NCI-H2196 (cell line): ENCODE data around the gene FANCC.
A peak's percentile ranks its signal among the peaks of the same experiment; 100 is the strongest.

Experiments used
- DNase-seq: peaks from one replicate; lab custom pipeline; 2025; ENCODE audit not compliant: unreplicated experiment; lab: John Stamatoyannopoulos, UW

Gene FANCC, protein sequence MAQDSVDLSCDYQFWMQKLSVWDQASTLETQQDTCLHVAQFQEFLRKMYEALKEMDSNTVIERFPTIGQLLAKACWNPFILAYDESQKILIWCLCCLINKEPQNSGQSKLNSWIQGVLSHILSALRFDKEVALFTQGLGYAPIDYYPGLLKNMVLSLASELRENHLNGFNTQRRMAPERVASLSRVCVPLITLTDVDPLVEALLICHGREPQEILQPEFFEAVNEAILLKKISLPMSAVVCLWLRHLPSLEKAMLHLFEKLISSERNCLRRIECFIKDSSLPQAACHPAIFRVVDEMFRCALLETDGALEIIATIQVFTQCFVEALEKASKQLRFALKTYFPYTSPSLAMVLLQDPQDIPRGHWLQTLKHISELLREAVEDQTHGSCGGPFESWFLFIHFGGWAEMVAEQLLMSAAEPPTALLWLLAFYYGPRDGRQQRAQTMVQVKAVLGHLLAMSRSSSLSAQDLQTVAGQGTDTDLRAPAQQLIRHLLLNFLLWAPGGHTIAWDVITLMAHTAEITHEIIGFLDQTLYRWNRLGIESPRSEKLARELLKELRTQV

GRCh38 chr9:95317119-95317892, at the start of gene FANCC:
Gene FANCC, minus strand, starts transcription at chr9:95317709. Its CDS starts 68,418 bp downstream, at chr9:95249291.
- peak; percentile 93 for DNase-seq

GRCh38 chr9:95366731-95367325, 49.3 kb upstream of the FANCC start:
- DNase-seq, result no peak

DNA sequence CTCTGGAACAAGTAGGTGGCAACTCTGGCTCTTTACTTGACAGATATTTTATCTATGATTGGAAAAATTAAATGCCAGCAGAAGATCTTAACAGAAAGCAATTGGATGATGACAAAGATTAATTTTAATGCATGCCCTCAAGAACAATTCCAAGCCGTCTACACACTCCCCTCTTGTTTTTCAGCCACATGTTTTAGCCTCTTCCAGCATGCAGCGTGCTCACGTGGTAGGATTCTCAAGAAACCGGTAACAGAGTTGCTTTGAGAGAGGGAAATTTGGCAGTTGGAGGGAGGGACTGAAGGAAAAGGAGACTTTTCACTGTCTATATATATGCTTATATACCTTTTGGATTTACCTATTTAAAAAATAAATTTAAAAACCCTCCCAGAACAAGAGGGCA, 48.3 kb upstream of the FANCC start:
- DNase-seq, result no peak

DNA sequence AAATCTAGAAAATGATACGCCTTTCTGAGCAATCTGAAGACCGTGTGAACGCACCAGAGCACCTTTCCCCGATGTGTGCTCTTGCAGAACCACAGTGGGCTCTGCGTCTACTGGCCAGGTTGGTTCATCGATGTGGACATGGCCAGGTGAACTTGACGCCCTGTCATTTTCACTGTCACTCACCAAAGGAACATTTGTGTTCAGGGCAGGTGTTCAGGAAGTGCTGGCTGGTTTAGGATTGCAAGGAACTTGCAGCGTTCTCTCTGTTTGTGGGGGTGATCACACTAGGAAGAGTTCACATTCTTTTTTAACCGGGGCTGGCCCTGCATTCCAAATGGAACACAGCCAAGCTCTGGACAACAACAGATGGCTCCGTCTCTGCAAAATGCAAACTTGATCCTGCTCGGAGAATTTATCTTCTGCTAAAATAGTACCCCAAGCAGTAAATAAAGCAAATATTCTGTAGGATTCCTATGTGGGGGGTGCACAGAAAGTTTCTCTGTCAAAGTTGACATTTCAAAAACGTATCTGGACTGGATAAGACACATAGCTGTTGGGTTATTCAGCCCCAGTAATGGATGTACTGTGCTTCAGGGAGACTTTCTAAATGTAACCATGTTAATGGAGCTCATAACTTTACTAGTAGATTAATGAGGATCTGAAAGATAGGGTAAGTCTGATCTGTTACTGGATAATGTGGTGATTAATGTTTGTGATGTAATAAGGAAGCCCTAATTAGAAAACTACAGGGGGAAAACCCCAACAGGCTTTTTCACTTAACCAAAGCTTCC, 45.7 kb upstream of the FANCC start:
- DNase-seq, result no peak

GRCh38 chr9:95360866-95361265, 43.4 kb upstream of the FANCC start:
- no peak for DNase-seq

GRCh38 chr9:95357316-95357715, 39.8 kb upstream of the FANCC start:
- DNase-seq, result no peak

DNA sequence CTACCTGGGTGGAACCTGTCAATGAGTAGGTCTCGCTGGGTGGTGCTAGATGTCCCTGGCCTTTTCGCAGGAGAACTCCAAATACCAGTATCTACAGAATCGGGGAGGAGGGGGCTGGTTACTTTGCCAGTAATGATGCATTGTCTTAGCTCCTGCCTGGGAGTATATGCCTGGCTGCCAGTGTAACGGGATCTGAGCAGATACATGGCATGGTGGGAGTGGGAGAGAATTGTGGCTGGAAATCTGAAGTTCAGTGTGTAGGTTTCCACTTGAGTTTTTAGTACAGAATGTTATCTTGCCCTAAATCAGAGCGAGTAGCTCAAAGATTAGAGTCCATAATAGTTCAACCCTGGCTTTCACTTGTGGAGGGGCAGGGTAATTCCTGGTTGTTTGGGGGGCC, 38.0 kb upstream of the FANCC start:
- no peak for DNase-seq

DNA sequence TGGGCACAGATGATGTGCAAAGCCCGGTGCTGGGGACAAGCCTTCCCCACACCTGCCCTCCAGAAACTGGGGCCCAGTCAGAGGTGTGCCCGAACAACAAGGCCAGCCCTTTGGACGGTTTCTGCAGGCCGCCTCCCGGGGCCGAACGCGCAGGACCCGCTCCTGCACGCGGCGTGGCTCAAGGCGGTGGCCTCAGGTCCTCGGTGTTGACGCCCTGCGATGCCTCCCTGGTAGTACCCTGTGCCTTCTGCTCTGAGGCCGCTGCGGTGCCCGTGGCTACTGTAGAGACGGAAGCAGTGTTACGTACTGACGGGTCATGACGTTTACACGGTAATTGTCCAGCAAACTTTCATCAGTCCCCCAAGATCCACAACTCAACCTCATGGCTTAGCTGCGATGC, 33.5 kb upstream of the FANCC start:
- no peak for DNase-seq

- DNase-seq, result no peak
Observed at GRCh38 chr9:95350266-95350665, 32.8 kb upstream of the FANCC start.

- DNase-seq, result no peak
Observed at GRCh38 chr9:95349091-95350038, 31.9 kb upstream of the FANCC start.

DNA sequence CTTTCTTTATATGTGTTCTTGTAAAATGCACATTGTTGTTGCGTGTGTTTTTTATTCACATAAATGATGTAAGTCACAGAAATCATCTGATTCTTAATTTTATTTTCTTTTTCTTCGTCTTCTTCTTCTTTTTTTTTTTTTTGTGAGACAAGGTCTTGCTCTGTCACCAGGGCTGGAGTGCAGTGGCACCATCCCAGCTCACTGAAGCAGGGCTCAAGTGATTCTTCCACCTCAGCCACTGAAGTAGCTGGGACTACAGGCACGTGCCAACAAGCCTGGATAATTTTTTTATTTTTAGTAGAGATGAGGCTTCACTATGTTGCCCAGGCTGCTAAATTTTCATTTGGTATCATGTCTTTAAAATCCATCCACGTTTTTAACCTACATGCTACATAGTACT, 28.5 kb upstream of the FANCC start:
- no peak for DNase-seq

GRCh38 chr9:95344735-95345325, 27.3 kb upstream of the FANCC start:
- DNase-seq, result no peak

DNA sequence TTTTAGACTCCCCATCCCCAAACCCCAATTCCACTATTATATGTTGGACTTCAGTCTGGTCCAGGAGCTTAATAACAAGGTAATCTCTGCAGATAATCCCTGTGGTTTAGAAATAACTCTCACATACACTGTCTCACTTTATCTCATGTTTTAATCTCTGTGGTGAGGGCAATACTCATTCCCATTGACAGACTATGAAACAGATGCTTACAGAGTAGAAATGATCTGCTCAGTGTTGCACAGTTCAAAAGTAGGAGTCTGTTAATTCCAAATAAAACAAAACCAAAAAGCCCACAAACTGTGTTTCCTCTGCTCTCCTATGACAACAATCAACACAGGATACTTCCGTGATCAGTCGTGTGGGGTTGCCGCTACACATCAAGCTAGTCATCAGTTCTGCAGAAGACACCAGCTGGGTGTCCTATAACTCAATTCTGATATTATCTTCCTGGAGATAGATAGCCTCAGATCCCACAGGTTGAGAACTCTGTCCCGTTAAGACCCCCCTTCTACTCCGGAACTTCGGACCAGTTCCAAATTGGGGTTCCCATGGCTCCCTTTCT, 26.3 kb upstream of the FANCC start:
- DNase-seq, result no peak

- DNase-seq, result no peak
Observed at GRCh38 chr9:95342571-95342970, 25.1 kb upstream of the FANCC start.

GRCh38 chr9:95341293-95341962, 23.9 kb upstream of the FANCC start:
- DNase-seq, result peak; percentile 6

- no peak for DNase-seq
Observed at GRCh38 chr9:95338243-95338642, 20.7 kb upstream of the FANCC start.

DNA sequence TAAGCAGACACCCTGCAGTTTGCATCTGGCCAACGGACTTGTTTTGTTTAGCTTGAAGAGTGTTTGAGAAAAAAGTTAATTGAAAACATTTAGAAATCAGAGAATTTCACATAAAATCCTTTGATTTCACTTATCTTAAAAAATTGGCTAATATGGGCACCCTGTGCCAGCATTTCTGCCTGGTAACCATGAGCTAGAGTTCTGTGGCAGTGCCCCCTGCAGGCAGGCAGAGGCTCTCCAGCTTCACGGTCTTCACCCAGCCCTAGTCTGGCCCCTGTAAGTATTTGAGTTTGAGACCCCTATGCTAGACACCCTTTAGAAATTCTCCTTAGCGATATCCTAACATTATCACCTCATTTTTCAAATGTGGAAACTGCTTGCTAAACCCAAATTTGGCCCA, 18.8 kb upstream of the FANCC start:
- DNase-seq, result no peak

DNA sequence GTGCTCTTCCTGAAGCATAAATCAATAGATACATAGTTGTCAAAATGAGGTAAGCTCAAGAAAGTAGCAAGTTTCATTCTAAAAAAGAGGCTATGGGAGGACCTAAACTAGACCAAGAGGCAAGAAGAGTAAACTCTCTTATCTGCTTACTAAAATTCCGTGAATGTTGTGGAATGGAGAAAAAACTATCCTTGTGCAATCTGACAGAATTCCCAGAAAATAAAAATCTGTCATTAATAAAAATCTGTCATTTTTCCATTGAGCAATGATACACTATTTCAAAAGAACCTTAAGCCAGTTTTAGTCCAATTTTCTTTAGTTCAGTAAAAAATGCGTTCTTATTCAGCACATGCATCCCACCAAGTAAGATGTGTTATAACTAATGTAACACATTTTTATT, 15.9 kb upstream of the FANCC start:
- DNase-seq, result no peak
